Measurements from ENCODE around the gene LIG1. TPM values are rescaled to one million over a fixed set of nuclear protein-coding genes. Genes with fewer than 3 reads are reported as not detected.
A peak's percentile ranks its signal among the peaks of the same experiment; 100 is the strongest.

Gene LIG1
- total and polyA plus RNA-seq, 2 of the 13 experiments (the other 11 are each of a cell fraction or from before 2014, with no cell fraction given) = 20.1 to 64.4 TPM

- TF ChIP-seq HMGXB3 (CRISPR knock-in tag; IDR thresholded peaks at IDR 0.05; ENCODE audit: borderline replicate concordance) (no peak), ELF1 (CRISPR knock-in tag; IDR thresholded peaks at IDR 0.05) (peak; percentile 53; the same call in 1 of the 2 replicates), ZNF253 (CRISPR knock-in tag; IDR thresholded peaks at IDR 0.05; ENCODE audit: borderline replicate concordance) (no peak), ZNF205 (CRISPR knock-in tag; IDR thresholded peaks at IDR 0.05) (no peak)
Measured at GRCh38 chr19:48169578-48169938, 586 bp downstream of the LIG1 start (continued).

GRCh38 chr19:48168689-48169088, 1.5 kb downstream of the LIG1 start:
- Histone ChIP-seq H4K20me1 (ENCODE audit: insufficient read depth, low read length) (no peaks in the 10 kb centered on the region; the same call in 1 of the 2 replicates), H2AFZ (ENCODE audit: low read length) (no peak overlapping the region), H3K4me3 (replicated peaks in 1 of 3; ENCODE audit: insufficient read depth in 1 of 3, low read depth in 2 of 3, low read length in 3 of 3) (no peak overlapping the region; a peak in 1 of 6 replicates), H3K4me1 (ENCODE audit: insufficient read depth, low read length) (peaks cover 26% of the 10 kb centered on the region), H3K79me2 (ENCODE audit: insufficient read depth, low read length) (peaks cover 32% of the 10 kb centered on the region), H3K36me3 (replicated peaks in 1 of 2; ENCODE audit: control insufficient read depth in 1 of 2, insufficient read depth in 2 of 2, low read length in 2 of 2) (peaks cover 5 to 22% of the 10 kb centered on the region in 2 experiments; a peak in 4 of 5 replicates), H3K9ac (ENCODE audit: insufficient read depth, low read depth, low read length) (no peak overlapping the region), H3K27me3 (ENCODE audit: control insufficient read depth in 1 of 2, insufficient read depth in 2 of 2, low read length in 2 of 2) (no peaks in the 10 kb centered on the region; a peak in 1 of 5 replicates), H3K9me3 (ENCODE audit: low read length) (no peaks in the 10 kb centered on the region), H3K4me2 (ENCODE audit: low read depth, low read length) (peak overlapping the region; percentile 65), H3K27ac (ENCODE audit: extremely low read length, insufficient read depth, low read length) (no peak overlapping the region)
- ChIA-PET POLR2A (interaction anchor here (3.4 kb wide), 1 partner anchor 35 kb away, joined by 20 read pairs; no protein-coding TSS in a partner anchor), CTCF (ENCODE audit: low intra/inter-chr PET ratio, low total read pairs) (no interaction called here)
- in situ Hi-C loops (cut with HindIII; ENCODE audit: extremely low pct_ligation_motif_present, low pct_unique_long_range_greater_than_20kb) = no loop called here
- ATAC-seq (no peak), DNase-seq (ENCODE audit: low spot score) (no peak), FAIRE-seq (no peak)
- no TSS peak for BruUV-seq (replicated peaks)
- intact Hi-C loops (cut with micrococcal nuclease; ENCODE audit: unreplicated experiment) = no loop called here
- 92% methylated on average over 5 of the region's 5 CpGs for WGBS (ENCODE audit: low lambda C conversion rate)
- no peak for TF ChIP-seq KLF9 (CRISPR knock-in tag; IDR thresholded peaks at IDR 0.05; ENCODE audit: low read depth)
- no peak for TF ChIP-seq SIX1 (CRISPR knock-in tag; IDR thresholded peaks at IDR 0.05; ENCODE audit: borderline replicate concordance)
- no peak for TF ChIP-seq YEATS4 (CRISPR knock-in tag; IDR thresholded peaks at IDR 0.05; ENCODE audit: borderline replicate concordance)
- TF ChIP-seq ZBTB20 (CRISPR knock-in tag; IDR thresholded peaks at IDR 0.05; ENCODE audit: borderline replicate concordance, low read depth) = no peak
- no peak for TF ChIP-seq SSRP1 (CRISPR knock-in tag; IDR thresholded peaks at IDR 0.05)
- TF ChIP-seq EED (CRISPR knock-in tag; IDR thresholded peaks at IDR 0.05) = no peak
- no peak for TF ChIP-seq ZNF746 (CRISPR knock-in tag; IDR thresholded peaks at IDR 0.05)
- TF ChIP-seq MAFF (IDR thresholded peaks at IDR 0.05; ENCODE audit: low read depth, low read length) = peak; percentile 73; the same call in 1 of the 2 replicates
- no peak for TF ChIP-seq TERF1 (CRISPR knock-in tag; IDR thresholded peaks at IDR 0.05)
- no peak for TF ChIP-seq TFDP1 (CRISPR knock-in tag; IDR thresholded peaks at IDR 0.05; ENCODE audit: borderline replicate concordance)
- peak; percentile 79 to 83 for TF ChIP-seq MAFK (conservative IDR thresholded peaks at IDR 0.05 in 1 of 2, IDR thresholded peaks at IDR 0.05 in 1 of 2; ENCODE audit: low read length in 2 of 2)
- no peak for TF ChIP-seq POGK (CRISPR knock-in tag; conservative IDR thresholded peaks at IDR 0.05)
